SK-N-SH treated with all-trans-retinoic acid at 6 μM for 48 hours (cell line): ENCODE data around the gene GDAP1L1.

Experiments used
- ARNTL ChIP-seq: fragments of 450-650 bp; formaldehyde crosslinking; IDR thresholded peaks from 2 replicates; pipeline ENCODE4 v1.5.0; 2020; ENCODE audit warnings: low read depth, mild to moderate bottlenecking, moderate library complexity, borderline replicate concordance
- BACH2 ChIP-seq: fragments of 250-450 bp; sonication (Bioruptor Pico); IDR thresholded peaks from 2 replicates; pipeline ENCODE4 v1.9.0; 2021; ENCODE audit warnings: mild to moderate bottlenecking, borderline replicate concordance
- RARB ChIP-seq: fragments of 250-450 bp; sonication (Bioruptor Pico); IDR thresholded peaks from 2 replicates; pipeline ENCODE4 v1.8.0; 2021; ENCODE audit warnings: mild to moderate bottlenecking, moderate library complexity
- TF ChIP-seq, protein P1 (sequence below): fragments of 250-450 bp; sonication (Bioruptor Pico); IDR thresholded peaks from 2 replicates; pipeline ENCODE4 v1.5.1; 2021; ENCODE audit warnings: mild to moderate bottlenecking, moderate library complexity
- TF ChIP-seq, protein P2 (sequence below): fragments of 250-450 bp; sonication (Bioruptor Pico); IDR thresholded peaks from 2 replicates; pipeline ENCODE4 v1.8.0; 2020; ENCODE audit warnings: mild to moderate bottlenecking, moderate library complexity, borderline replicate concordance

DNA sequence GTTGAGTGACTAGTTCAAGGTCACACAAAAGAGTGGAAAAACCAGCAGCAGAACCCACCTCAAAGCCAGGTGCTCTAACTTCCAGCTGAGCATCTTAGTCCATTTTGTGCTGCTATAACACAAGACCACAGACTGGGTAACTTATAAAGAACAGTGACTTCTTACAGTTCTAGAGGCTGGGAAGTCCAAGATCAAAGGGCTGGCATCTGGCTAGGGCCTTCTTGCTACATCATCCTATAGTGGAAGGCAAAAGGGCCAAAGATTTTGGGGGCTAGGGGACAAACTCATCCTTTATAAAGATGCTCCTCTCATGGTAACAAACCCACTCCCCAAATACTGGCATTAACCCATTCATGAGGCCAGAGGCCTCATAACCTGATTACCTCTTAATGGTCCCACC is 54.2 kb downstream of the GDAP1L1 start:
- TF ChIP-seq, protein P1, sequence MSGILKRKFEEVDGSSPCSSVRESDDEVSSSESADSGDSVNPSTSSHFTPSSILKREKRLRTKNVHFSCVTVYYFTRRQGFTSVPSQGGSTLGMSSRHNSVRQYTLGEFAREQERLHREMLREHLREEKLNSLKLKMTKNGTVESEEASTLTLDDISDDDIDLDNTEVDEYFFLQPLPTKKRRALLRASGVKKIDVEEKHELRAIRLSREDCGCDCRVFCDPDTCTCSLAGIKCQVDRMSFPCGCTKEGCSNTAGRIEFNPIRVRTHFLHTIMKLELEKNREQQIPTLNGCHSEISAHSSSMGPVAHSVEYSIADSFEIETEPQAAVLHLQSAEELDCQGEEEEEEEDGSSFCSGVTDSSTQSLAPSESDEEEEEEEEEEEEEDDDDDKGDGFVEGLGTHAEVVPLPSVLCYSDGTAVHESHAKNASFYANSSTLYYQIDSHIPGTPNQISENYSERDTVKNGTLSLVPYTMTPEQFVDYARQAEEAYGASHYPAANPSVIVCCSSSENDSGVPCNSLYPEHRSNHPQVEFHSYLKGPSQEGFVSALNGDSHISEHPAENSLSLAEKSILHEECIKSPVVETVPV (CRISPR knock-in tag) = no peak
- TF ChIP-seq BACH2 (CRISPR knock-in tag) (no peak), RARB (no peak), ARNTL (CRISPR knock-in tag) (no peak)
- TF ChIP-seq, protein P2, sequence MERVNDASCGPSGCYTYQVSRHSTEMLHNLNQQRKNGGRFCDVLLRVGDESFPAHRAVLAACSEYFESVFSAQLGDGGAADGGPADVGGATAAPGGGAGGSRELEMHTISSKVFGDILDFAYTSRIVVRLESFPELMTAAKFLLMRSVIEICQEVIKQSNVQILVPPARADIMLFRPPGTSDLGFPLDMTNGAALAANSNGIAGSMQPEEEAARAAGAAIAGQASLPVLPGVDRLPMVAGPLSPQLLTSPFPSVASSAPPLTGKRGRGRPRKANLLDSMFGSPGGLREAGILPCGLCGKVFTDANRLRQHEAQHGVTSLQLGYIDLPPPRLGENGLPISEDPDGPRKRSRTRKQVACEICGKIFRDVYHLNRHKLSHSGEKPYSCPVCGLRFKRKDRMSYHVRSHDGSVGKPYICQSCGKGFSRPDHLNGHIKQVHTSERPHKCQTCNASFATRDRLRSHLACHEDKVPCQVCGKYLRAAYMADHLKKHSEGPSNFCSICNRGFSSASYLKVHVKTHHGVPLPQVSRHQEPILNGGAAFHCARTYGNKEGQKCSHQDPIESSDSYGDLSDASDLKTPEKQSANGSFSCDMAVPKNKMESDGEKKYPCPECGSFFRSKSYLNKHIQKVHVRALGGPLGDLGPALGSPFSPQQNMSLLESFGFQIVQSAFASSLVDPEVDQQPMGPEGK (CRISPR knock-in tag) = no peak
